A549 (cell line): Measurements from ENCODE around the gene CTAGE8.
"Not testable (repeated sequence)": the region's sequence is repeated elsewhere in the genome, so short reads cannot be mapped to it uniquely, and the experiment has no call there.

Experiments
- EP300 ChIP-seq, 2 experiments: fragments of >200 bp; sonication (Bioruptor Twin); formaldehyde crosslinking; IDR thresholded peaks; 2 replicates in 1 of 2; 3 replicates in 1 of 2; pipeline ENCODE4 v1.6.1; 2016 to 2017
- HOXA7 ChIP-seq: fragments of 250-450 bp; sonication (Bioruptor Pico); IDR thresholded peaks from 2 replicates; pipeline ENCODE4 v1.5.0; 2020; ENCODE audit warnings: mild to moderate bottlenecking, moderate library complexity
- JUNB ChIP-seq: fragments of >200 bp; sonication (Bioruptor Twin); formaldehyde crosslinking; IDR thresholded peaks from 2 replicates; pipeline ENCODE4 v1.6.1; 2016
- KDM5A ChIP-seq: fragments of 200-600 bp; sonication (generic); IDR thresholded peaks from 2 replicates; pipeline ENCODE4 v1.6.1; 2016; ENCODE audit warnings: antibody characterized with exemption, mild to moderate bottlenecking
- MAZ ChIP-seq: fragments of 150-350 bp; IDR thresholded peaks from 2 replicates; pipeline ENCODE4 v1.6.1; 2014; ENCODE audit warnings: antibody characterized with exemption, low read depth, low read length, borderline replicate concordance
- PHF8 ChIP-seq: fragments of 200-600 bp; sonication (generic); IDR thresholded peaks from 2 replicates; pipeline ENCODE4 v1.6.1; 2016; ENCODE audit warnings: low read depth, mild to moderate bottlenecking, antibody characterized with exemption, moderate library complexity, borderline replicate concordance
- POLR2A ChIP-seq: IDR thresholded peaks from 2 replicates; pipeline ENCODE4 v1.6.1; 2012; ENCODE audit warnings: mild to moderate bottlenecking, low read length
- RAD21 ChIP-seq, 2 experiments: fragments of >200 bp in 1 of 2; sonication (Bioruptor Twin) in 1 of 2; formaldehyde crosslinking in 1 of 2; IDR thresholded peaks in 1 of 2; conservative IDR thresholded peaks in 1 of 2; 2 replicates in 1 of 2; 3 replicates in 1 of 2; pipeline ENCODE4 v1.6.1; 2012 to 2018; ENCODE audit warnings: inconsistent platforms in 1 of 2
- ZC3H11A ChIP-seq: fragments of 450-650 bp; IDR thresholded peaks from 2 replicates; pipeline ENCODE4 v1.6.1; 2014; ENCODE audit warnings: antibody characterized with exemption, mild to moderate bottlenecking
- TF ChIP-seq, protein P1 (sequence below): fragments of >200 bp; sonication (Bioruptor Twin); formaldehyde crosslinking; IDR thresholded peaks from 3 replicates; pipeline ENCODE4 v1.5.1; 2016
- TF ChIP-seq, protein P2 (sequence below): fragments of 450-650 bp; IDR thresholded peaks from 2 replicates; pipeline ENCODE4 v1.6.1; 2014; ENCODE audit warnings: antibody characterized with exemption

DNA sequence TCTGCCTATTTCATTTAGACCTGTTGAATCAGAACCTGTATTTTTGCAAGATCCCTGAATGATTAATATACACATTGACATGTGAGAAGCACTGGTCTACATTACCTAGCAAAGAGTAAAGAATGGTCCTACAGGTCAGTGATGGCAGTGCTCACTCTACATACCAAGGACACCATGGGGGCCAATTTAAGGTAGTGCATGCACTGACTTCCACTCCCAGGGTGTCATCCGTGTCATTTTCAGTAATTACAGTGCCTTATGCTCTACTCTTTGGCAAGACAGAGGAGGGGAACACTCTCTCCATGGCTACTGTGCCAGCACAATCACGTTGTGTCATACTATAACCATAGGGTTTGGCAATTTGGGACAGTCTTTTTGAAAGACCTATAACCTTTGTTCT lies 23.7 kb downstream of the CTAGE8 start:
- TF ChIP-seq POLR2A; EP300 (IDR thresholded peaks at IDR 0.05); KDM5A; MAZ; RAD21 (conservative IDR thresholded peaks at IDR 0.05 in 1 of 2, IDR thresholded peaks at IDR 0.05 in 1 of 2); HOXA7 (CRISPR knock-in tag); PHF8; ZC3H11A; JUNB: not testable (repeated sequence)
- TF ChIP-seq, protein P1, sequence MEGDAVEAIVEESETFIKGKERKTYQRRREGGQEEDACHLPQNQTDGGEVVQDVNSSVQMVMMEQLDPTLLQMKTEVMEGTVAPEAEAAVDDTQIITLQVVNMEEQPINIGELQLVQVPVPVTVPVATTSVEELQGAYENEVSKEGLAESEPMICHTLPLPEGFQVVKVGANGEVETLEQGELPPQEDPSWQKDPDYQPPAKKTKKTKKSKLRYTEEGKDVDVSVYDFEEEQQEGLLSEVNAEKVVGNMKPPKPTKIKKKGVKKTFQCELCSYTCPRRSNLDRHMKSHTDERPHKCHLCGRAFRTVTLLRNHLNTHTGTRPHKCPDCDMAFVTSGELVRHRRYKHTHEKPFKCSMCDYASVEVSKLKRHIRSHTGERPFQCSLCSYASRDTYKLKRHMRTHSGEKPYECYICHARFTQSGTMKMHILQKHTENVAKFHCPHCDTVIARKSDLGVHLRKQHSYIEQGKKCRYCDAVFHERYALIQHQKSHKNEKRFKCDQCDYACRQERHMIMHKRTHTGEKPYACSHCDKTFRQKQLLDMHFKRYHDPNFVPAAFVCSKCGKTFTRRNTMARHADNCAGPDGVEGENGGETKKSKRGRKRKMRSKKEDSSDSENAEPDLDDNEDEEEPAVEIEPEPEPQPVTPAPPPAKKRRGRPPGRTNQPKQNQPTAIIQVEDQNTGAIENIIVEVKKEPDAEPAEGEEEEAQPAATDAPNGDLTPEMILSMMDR: not testable (repeated sequence)
- TF ChIP-seq, protein P2, sequence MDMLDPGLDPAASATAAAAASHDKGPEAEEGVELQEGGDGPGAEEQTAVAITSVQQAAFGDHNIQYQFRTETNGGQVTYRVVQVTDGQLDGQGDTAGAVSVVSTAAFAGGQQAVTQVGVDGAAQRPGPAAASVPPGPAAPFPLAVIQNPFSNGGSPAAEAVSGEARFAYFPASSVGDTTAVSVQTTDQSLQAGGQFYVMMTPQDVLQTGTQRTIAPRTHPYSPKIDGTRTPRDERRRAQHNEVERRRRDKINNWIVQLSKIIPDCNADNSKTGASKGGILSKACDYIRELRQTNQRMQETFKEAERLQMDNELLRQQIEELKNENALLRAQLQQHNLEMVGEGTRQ: not testable (repeated sequence)
